PC-9 (cell line): ENCODE results near the gene BBIP1.

Experiments used
- CTCF ChIP-seq: fragments of 200-600 bp; sonication (generic); conservative IDR thresholded peaks from 2 replicates; pipeline ENCODE4 v1.6.1; 2017; ENCODE audit warnings: mixed run types, antibody characterized with exemption, mild to moderate bottlenecking, moderate library complexity
- EZH2 ChIP-seq: fragments of 200-600 bp; sonication (generic); IDR thresholded peaks from 2 replicates; pipeline ENCODE4 v1.8.0; 2017; ENCODE audit warnings: antibody characterized with exemption, low read depth

GRCh38 chr10:110903280-110904278 is 15.4 kb downstream of the BBIP1 start:
- TF ChIP-seq CTCF, result no peak
- no peak for TF ChIP-seq EZH2
